GM21825 (cell line): ENCODE measurements around the gene PRMT6.
"Not testable (repeated sequence)": the region's sequence is repeated elsewhere in the genome, so short reads cannot be mapped to it uniquely, and the experiment has no call there.

ENCODE experiments used
- ATAC-seq: cut with Tn5 transposase; IDR thresholded peaks from one replicate; pipeline ENCODE4 v1.9.1; 2021; ENCODE audit warnings: mild to moderate bottlenecking, moderate library complexity; ENCODE audit not compliant: unreplicated experiment

Gene PRMT6

GRCh38 chr1:107056426-107057196 is at the start of gene PRMT6:
TSS of gene PRMT6 (plus strand) at chr1:107056674. CDS start at chr1:107056716, 42 bp downstream.
- ATAC-seq: peak; percentile 94

- ATAC-seq: no peak
These were observed 47.2 kb upstream of the PRMT6 start for GRCh38 chr1:107009281-107009680.

- ATAC-seq: no peak
These were observed 45.9 kb upstream of the PRMT6 start for GRCh38 chr1:107010582-107010981.

- ATAC-seq: peak; percentile 67
These were observed 40.0 kb upstream of the PRMT6 start for GRCh38 chr1:107016376-107016978.

- no peak for ATAC-seq
These were observed 38.0 kb upstream of the PRMT6 start for GRCh38 chr1:107018445-107018844.

- ATAC-seq: no peak
These were observed 37.3 kb upstream of the PRMT6 start for GRCh38 chr1:107019166-107019565.

GRCh38 chr1:107038874-107039273 is 17.6 kb upstream of the PRMT6 start:
- ATAC-seq: not testable (repeated sequence)

- not testable (repeated sequence) for ATAC-seq
These were observed 11.9 kb upstream of the PRMT6 start for GRCh38 chr1:107044310-107045220.

- ATAC-seq: no peak
These were observed 8.9 kb upstream of the PRMT6 start for GRCh38 chr1:107047602-107048001.

GRCh38 chr1:107048241-107048640 is 8.2 kb upstream of the PRMT6 start:
- no peak for ATAC-seq

- ATAC-seq: no peak
These were observed 5.2 kb upstream of the PRMT6 start for GRCh38 chr1:107051266-107051665.

- ATAC-seq: not testable (repeated sequence)
These were observed 502 bp upstream of the PRMT6 start for GRCh38 chr1:107055919-107056425.

- peak; percentile 72 for ATAC-seq
These were observed 991 bp downstream of the PRMT6 start for GRCh38 chr1:107057197-107058133.

- ATAC-seq: no peak
These were observed 2.0 kb downstream of the PRMT6 start for GRCh38 chr1:107058245-107059032.

GRCh38 chr1:107061886-107062285 is 5.4 kb downstream of the PRMT6 start:
- no peak for ATAC-seq

GRCh38 chr1:107073493-107073892 is 17.0 kb downstream of the PRMT6 start:
- no peak for ATAC-seq

GRCh38 chr1:107076841-107077240 is 20.4 kb downstream of the PRMT6 start:
- ATAC-seq: no peak

- ATAC-seq: no peak
These were observed 22.8 kb downstream of the PRMT6 start for GRCh38 chr1:107079249-107079648.

GRCh38 chr1:107081102-107081501 is 24.6 kb downstream of the PRMT6 start:
- no peak for ATAC-seq
